ENCODE data around the gene SYT15.

Gene SYT15

GRCh38 chr10:46545861-46546590, 32.9 kb upstream of the SYT15 start:
- no peak for DNase-seq

- no peak for DNase-seq
Measured at GRCh38 chr10:46546591-46547540, 32.1 kb upstream of the SYT15 start.

GRCh38 chr10:46547541-46548497, 31.1 kb upstream of the SYT15 start:
- no peak for DNase-seq

GRCh38 chr10:46548498-46549090, 30.3 kb upstream of the SYT15 start:
- no peak for DNase-seq

- DNase-seq = no peak
Measured at GRCh38 chr10:46549171-46550075, 29.5 kb upstream of the SYT15 start.

- DNase-seq = no peak
Measured at GRCh38 chr10:46550076-46550790, 28.7 kb upstream of the SYT15 start.

- no peak for DNase-seq
Measured at GRCh38 chr10:46550795-46551700, 27.9 kb upstream of the SYT15 start.

- no peak for DNase-seq
Measured at GRCh38 chr10:46551701-46552525, 27.0 kb upstream of the SYT15 start.

- no peak for DNase-seq
Measured at GRCh38 chr10:46552526-46553237, 26.2 kb upstream of the SYT15 start.

- no peak for DNase-seq
Measured at GRCh38 chr10:46553238-46554049, 25.5 kb upstream of the SYT15 start.

- no peak for DNase-seq
Measured at GRCh38 chr10:46554166-46554781, 24.7 kb upstream of the SYT15 start.

GRCh38 chr10:46555366-46555712, 23.6 kb upstream of the SYT15 start:
- no peak for DNase-seq

- no peak for DNase-seq
Measured at GRCh38 chr10:46555713-46556514, 23.0 kb upstream of the SYT15 start.

- no peak for DNase-seq
Measured at GRCh38 chr10:46556515-46557318, 22.2 kb upstream of the SYT15 start, which contains the start of gene GPRIN2. GPRIN2 (minus strand) TSS chr10:46556658; CDS start chr10:46550736, 5,922 bp downstream.
